ENCODE results near the gene FGF10. TPM values are rescaled to one million over a fixed set of nuclear protein-coding genes. Genes with fewer than 3 reads are reported as not detected.

The FGF10 gene
- total RNA-seq, 1 donor from 2014 or later = 2.7 TPM

DNA sequence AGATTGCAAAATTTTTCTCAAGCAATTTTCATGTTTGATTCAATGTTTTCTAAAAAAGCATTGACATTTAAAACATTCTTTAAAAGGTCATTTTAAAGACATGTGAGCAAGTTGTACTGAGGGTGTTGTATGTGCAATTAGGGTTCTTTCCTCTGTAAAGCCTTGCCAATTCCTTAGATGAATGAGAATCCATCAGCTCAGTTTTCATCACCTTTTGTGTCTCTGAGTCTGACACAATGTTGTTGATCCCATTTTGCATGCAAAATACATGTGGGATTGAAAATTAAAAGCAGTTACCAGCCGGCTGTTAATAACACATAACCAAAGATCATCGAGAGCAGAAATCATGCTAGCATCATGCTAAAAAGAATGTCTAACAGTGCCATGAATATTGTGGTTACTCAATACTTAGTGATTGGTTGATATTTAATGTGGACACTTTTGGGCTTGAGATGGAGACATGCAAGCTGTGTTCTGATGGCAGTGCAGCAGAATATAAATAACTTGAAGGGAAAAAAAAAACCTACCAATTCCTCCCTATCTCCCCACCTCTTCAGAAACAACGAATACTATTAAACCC, 57.7 kb downstream of the FGF10 start:
- no peak overlapping the region for H3K27ac ChIP-seq
- intact Hi-C loops (cut with DNase I) = no loop called here
- DNase-seq (no peak), ATAC-seq (no peak)
- H3K4me1 ChIP-seq = no peaks in the 10 kb centered on the region
- no peaks in the 10 kb centered on the region for H3K9me3 ChIP-seq
- H3K27me3 ChIP-seq = no peaks in the 10 kb centered on the region
- TF ChIP-seq, protein P1, sequence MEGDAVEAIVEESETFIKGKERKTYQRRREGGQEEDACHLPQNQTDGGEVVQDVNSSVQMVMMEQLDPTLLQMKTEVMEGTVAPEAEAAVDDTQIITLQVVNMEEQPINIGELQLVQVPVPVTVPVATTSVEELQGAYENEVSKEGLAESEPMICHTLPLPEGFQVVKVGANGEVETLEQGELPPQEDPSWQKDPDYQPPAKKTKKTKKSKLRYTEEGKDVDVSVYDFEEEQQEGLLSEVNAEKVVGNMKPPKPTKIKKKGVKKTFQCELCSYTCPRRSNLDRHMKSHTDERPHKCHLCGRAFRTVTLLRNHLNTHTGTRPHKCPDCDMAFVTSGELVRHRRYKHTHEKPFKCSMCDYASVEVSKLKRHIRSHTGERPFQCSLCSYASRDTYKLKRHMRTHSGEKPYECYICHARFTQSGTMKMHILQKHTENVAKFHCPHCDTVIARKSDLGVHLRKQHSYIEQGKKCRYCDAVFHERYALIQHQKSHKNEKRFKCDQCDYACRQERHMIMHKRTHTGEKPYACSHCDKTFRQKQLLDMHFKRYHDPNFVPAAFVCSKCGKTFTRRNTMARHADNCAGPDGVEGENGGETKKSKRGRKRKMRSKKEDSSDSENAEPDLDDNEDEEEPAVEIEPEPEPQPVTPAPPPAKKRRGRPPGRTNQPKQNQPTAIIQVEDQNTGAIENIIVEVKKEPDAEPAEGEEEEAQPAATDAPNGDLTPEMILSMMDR (IDR thresholded peaks at IDR 0.05) = no peak
- no peaks in the 10 kb centered on the region for H3K36me3 ChIP-seq
- H3K4me3 ChIP-seq = no peak overlapping the region

DNA sequence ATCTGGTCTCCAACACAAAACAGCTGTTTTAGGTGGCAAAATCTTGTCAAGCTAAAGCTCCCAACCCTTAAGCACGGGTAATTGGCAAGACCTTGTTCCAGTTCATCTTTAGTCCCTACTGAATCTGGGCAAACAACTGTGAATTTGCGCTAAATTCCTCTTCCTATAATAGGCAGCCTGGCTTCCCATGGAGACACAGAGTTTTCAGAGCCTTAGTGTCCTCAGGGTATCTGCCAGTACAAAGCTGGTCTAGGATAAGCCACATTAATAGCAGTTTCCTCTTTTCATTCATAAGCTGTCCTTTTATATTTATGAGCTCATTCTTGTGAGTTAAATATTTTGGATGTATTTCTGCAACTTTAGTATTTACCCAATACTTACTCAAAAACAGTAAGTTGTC, 59.5 kb downstream of the FGF10 start:
- intact Hi-C loops (cut with DNase I) = no loop called here

DNA sequence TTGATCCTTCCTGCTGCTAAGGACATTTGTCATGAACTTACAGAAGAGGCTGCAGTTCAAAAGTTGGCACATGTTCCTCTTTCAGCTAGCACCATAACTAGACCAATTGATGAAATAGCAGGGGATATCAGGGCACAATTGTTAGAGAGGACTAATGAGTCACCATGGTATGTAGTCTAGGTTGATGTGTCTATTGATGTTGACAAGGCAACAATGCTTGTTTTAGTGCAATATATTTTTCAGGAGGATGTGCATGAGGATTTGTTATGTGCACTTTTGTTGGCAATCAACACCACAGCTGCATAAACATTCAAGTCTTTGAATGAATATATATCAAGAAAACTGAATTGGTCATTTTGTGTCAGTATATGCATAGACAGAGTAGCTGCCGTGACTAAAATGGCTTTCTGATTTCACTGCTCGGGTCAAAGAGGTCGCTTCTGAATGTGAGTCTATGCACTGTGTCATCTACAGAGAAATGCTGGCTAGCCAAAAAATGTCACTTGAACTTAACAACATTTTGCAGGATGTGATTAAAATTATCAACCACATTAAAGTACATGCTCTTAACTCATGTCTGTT, 68.0 kb downstream of the FGF10 start:
- Histone ChIP-seq H3K27ac (no peak overlapping the region), H3K4me3 (no peak overlapping the region), H3K27me3 (no peaks in the 10 kb centered on the region), H3K4me1 (no peaks in the 10 kb centered on the region), H3K36me3 (no peaks in the 10 kb centered on the region), H3K9me3 (no peaks in the 10 kb centered on the region)
- ATAC-seq (no peak), DNase-seq (no peak)
- TF ChIP-seq, protein P1 (IDR thresholded peaks at IDR 0.05) = no peak
- intact Hi-C loops (cut with DNase I) = no loop called here

More for the DNA sequence above, 59.5 kb downstream of the FGF10 start:
- Histone ChIP-seq H3K4me3 (no peak overlapping the region), H3K27ac (no peak overlapping the region), H3K4me1 (no peaks in the 10 kb centered on the region), H3K9me3 (no peaks in the 10 kb centered on the region), H3K36me3 (no peaks in the 10 kb centered on the region), H3K27me3 (no peaks in the 10 kb centered on the region)
- TF ChIP-seq, protein P1 (IDR thresholded peaks at IDR 0.05) = no peak
- ATAC-seq = no peak
- DNase-seq = no peak

DNA sequence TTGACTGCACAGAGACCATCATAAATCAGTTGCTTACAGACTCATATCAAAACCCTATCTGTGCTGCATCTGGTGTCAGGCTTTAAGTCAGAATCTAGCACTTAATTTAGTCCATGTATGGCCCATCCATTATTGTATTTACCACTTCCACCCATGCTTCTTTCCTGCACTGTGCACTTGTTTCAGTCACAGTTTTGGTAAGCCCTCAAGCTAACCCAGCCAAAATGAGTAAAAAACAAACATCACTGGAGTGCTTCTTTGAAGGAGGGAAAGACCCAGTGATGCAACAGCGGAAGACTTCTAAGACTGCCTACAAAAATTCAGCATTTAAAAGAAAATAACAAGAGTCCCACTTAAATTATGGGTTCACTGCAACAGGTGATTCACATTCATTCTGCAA, 69.0 kb downstream of the FGF10 start:
- no peaks in the 10 kb centered on the region for H3K36me3 ChIP-seq
- H3K27me3 ChIP-seq = no peaks in the 10 kb centered on the region
- no peak overlapping the region for H3K27ac ChIP-seq
- TF ChIP-seq, protein P1 (IDR thresholded peaks at IDR 0.05) = no peak
- intact Hi-C loops (cut with DNase I) = no loop called here
- no peaks in the 10 kb centered on the region for H3K9me3 ChIP-seq
- ATAC-seq (peak; percentile 60), DNase-seq (no peak)
- H3K4me1 ChIP-seq = no peaks in the 10 kb centered on the region
- no peak overlapping the region for H3K4me3 ChIP-seq

DNA sequence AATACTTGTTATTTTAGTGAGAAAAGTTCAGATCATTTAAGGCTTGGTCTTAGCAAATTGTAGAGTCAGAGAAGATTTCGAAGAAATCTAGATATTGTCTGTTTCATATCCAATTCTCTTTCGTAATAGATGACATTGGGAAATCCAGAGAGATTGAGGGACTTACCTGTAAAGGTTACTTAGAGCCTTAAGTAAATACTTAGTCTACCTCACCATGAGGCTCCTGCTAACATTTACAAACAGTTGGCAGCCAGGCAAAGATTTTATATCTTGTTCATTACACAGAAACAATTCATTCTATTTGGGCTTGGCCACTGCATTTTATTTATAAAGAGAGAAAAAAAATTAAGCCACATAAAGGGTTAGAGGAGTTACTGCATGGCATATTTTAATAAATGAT, 70.3 kb downstream of the FGF10 start:
- DNase-seq (no peak), ATAC-seq (peak; percentile 40)

More for the DNA sequence above, 70.3 kb downstream of the FGF10 start:
- no peaks in the 10 kb centered on the region for H3K36me3 ChIP-seq
- intact Hi-C loops (cut with DNase I) = no loop called here
- H3K4me3 ChIP-seq = no peak overlapping the region
- no peaks in the 10 kb centered on the region for H3K27me3 ChIP-seq
- H3K9me3 ChIP-seq = no peaks in the 10 kb centered on the region
- no peaks in the 10 kb centered on the region for H3K4me1 ChIP-seq
- TF ChIP-seq, protein P1 (IDR thresholded peaks at IDR 0.05) = no peak
- H3K27ac ChIP-seq = no peak overlapping the region

Measured in upper lobe of right lung (tissue), 1 donor.